Glutamatergic neuron (in vitro differentiated cells): ENCODE measurements around the gene LIMA1. TPM values are rescaled to one million over a fixed set of nuclear protein-coding genes. Genes with fewer than 3 reads are reported as not detected.
A peak's percentile ranks its signal among the peaks of the same experiment; 100 is the strongest.

ENCODE experiments used
- DNase-seq: peaks from one replicate; pipeline ENCODE4 v3.0.0; 2022
- H3K27ac Mint-ChIP-seq: one replicate; pipeline ENCODE4 v1.8.0; 2020; ENCODE audit warnings: mild to moderate bottlenecking, mixed read lengths, inconsistent platforms; ENCODE audit not compliant: unreplicated experiment
- H3K27me3 Mint-ChIP-seq: one replicate; pipeline ENCODE4 v1.8.0; 2020; ENCODE audit warnings: mild to moderate bottlenecking, moderate library complexity, mixed read lengths, inconsistent platforms; ENCODE audit not compliant: unreplicated experiment
- H3K36me3 Mint-ChIP-seq: one replicate; pipeline ENCODE4 v1.8.0; 2020; ENCODE audit warnings: mild to moderate bottlenecking, mixed read lengths, inconsistent platforms; ENCODE audit not compliant: unreplicated experiment
- H3K4me1 Mint-ChIP-seq: one replicate; pipeline ENCODE4 v1.8.0; 2020; ENCODE audit warnings: mild to moderate bottlenecking, low read depth, mixed read lengths, inconsistent platforms; ENCODE audit not compliant: unreplicated experiment
- H3K4me3 Mint-ChIP-seq: one replicate; pipeline ENCODE4 v1.8.0; 2020; ENCODE audit warnings: mild to moderate bottlenecking, mixed read lengths, inconsistent platforms; ENCODE audit not compliant: unreplicated experiment
- H3K9me3 Mint-ChIP-seq: one replicate; pipeline ENCODE4 v1.8.0; 2020; ENCODE audit warnings: mild to moderate bottlenecking, moderate library complexity, mixed read lengths, inconsistent platforms; ENCODE audit not compliant: unreplicated experiment
- CTCF ChIP-seq: fragments of 200-600 bp; sonication (generic); IDR thresholded peaks from one replicate; pipeline ENCODE4 v1.5.0; 2021; ENCODE audit not compliant: partially characterized antibody, unreplicated experiment
- microRNA-seq: library from miRNA; unstranded; fragments of <30 nt; microRNA quantifications from one replicate; pipeline ENCODE4, GENCODE V29; 2020; ENCODE audit not compliant: unreplicated experiment
- total RNA-seq: library from RNA; stranded (reverse); fragmentation: NEBNext Ultra II Directional; extraction: Animal tissue kit (Norgen Biotek cat#: 25700); gene quantifications from one replicate; pipeline ENCODE4 v1.2.1, GENCODE V29; 2021; ENCODE audit not compliant: unreplicated experiment

Gene LIMA1
- total RNA-seq, 1 donor from 2014 or later, result 69.4 TPM

DNA sequence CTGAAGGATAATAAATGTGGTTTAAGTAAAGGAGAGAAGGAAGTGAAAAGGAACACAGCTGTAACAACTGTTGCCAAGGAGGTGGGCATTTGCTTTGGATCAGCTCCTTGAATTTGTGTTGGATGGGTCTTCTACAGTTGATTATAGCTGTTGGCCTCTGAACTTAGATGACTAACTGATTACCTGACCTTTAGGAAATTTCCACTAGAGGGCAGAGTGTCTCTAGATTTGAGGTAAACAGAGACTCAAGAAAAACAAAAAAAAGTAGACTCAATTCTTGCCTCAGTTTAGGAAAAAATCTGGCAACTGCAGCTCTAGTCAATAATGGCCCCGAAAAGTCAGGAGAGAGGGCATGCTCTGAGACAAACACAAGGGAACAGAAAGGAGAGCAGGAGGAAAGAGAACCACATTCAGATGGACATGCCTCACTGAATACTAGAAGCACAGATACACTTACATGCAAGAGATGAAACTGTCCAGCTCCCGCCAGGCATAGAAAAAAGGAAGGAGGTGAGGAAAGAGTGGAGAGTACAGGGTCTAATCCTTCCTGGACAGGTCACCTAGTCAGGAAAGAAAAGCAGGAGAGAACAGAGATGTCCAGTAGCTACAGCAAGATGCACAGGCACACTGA lies 150.7 kb downstream of the LIMA1 start:
- no peak for DNase-seq
- Mint-ChIP-seq H3K4me3 (no peak overlapping the region), H3K9me3 (peaks cover 6% of the 10 kb centered on the region), H3K4me1 (no peaks in the 10 kb centered on the region), H3K27me3 (peaks cover 3% of the 10 kb centered on the region), H3K27ac (no peak overlapping the region), H3K36me3 (peaks cover 6% of the 10 kb centered on the region)
- TF ChIP-seq CTCF, result peak; percentile 78

- no peak overlapping the region for H3K4me3 Mint-ChIP-seq
- peaks cover 1% of the 10 kb centered on the region for H3K9me3 Mint-ChIP-seq
- H3K4me1 Mint-ChIP-seq, result no peaks in the 10 kb centered on the region
- H3K36me3 Mint-ChIP-seq, result peaks cover 6% of the 10 kb centered on the region
- H3K27me3 Mint-ChIP-seq, result peaks cover 6% of the 10 kb centered on the region
- no peak for DNase-seq
- no peak for TF ChIP-seq CTCF
- no peak overlapping the region for H3K27ac Mint-ChIP-seq
Observed at GRCh38 chr12:50129290-50129689, 154.0 kb downstream of the LIMA1 start.

DNA sequence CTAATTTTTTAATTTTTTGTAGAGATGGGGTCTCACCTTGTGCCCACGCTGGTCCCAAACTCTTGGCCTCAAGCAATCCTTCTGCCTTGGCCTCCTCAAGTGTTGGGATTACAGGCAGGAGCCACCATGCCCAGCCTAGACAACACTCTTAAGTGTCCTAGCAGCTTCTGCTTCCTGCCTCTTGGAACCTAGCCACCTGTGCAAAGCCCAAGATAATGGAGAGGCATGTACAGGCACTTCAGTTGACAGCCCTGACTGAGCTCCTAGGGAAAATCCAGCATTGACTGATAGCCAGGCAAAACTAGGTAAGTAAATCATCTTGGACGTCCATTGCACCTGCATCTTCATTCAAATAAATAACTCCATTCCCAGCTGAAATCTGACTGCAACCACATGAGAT lies 155.8 kb downstream of the LIMA1 start:
- Mint-ChIP-seq H3K4me1 (no peaks in the 10 kb centered on the region), H3K36me3 (peaks cover 6% of the 10 kb centered on the region), H3K27me3 (peaks cover 6% of the 10 kb centered on the region), H3K27ac (no peak overlapping the region), H3K4me3 (no peak overlapping the region), H3K9me3 (peaks cover 1% of the 10 kb centered on the region)
- no peak for TF ChIP-seq CTCF
- DNase-seq, result no peak

Small RNA genes lying within 50 kb of the gene (microRNA-seq; reads per million reads assigned to microRNA genes)
- 1.8 reads per million, percentile 9 among the genes with 10 or more reads in this experiment for gene MIR1293

Other genes starting within 250 kb of the LIMA1 start
- gene ASIC1, start 225.9 kb downstream of the LIMA1 start, total RNA-seq, result 451 TPM
- 152 TPM for gene SMARCD1, start 198.2 kb downstream of the LIMA1 start, total RNA-seq
- gene GPD1, start 179.5 kb downstream of the LIMA1 start, total RNA-seq, result 0.81 TPM
- gene COX14, start 171.3 kb downstream of the LIMA1 start, total RNA-seq, result 23.3 TPM
- 125 TPM for gene CERS5, start 116.2 kb downstream of the LIMA1 start, total RNA-seq
- gene FAM186A, start 113.1 kb upstream of the LIMA1 start, total RNA-seq, result not detected
- 33.8 TPM for gene LARP4, start 117.4 kb upstream of the LIMA1 start, total RNA-seq
- 37.3 TPM for gene DIP2B, start 221.5 kb upstream of the LIMA1 start, total RNA-seq